Heart left ventricle (tissue), 13 donors: ENCODE results near the gene NTRK2.

Experiments used
- POLR2A ChIP-seq, 2 donors: fragments of 450-650 bp; IDR thresholded peaks; one replicate each; pipeline ENCODE4 v1.6.1; 2017; ENCODE audit warnings: antibody characterized with exemption in 2 of 2, mild to moderate bottlenecking in 2 of 2, moderate library complexity in 2 of 2
- TF ChIP-seq, protein P1 (sequence below), 12 donors: fragments of 200-600 bp; sonication (generic) in 4 of 12; IDR thresholded peaks; one replicate each; pipeline versions ENCODE4 v1.5.0 to v1.8.0; 2018 to 2022; ENCODE audit warnings: antibody characterized with exemption in 12 of 12, mild to moderate bottlenecking in 5 of 12
- donor health status: ischemic (EF 13 %, LVEDD 7.1; RV severe dilation, severe dysfunction).
- donor health status: DM: no; HTN: yes; CAD: no.
- donor health status: DM: no; HTN: no; CAD: no.
- donor health status: ischemic (EF 25% LVEDD 6.9; RV normal size, moderate dysfunction).
- donor health status: ischemic (EF 25% LVEDD 5.7; RV mildly dilated, moderate dysfunction).
- donor health status: ischemic (EF 35%, LVEDD 5.7; RV mildly dilated, moderate dysfunction).
- donor health status: nonischemic (EF 11% LVEDD 7.7; RV severe dilation, severe dysfunction).
- donor health status: DM: yes; HTN: yes; CAD: no.
- donor health status: PGD.
- donor health status: ischemic (EF 29% LVEDD 5.4; RV normal size, mild dysfunction).
- donor health status: nonischemic (EF 23%, LVEDD 6.1; RV moderate dilation, normal function).

DNA sequence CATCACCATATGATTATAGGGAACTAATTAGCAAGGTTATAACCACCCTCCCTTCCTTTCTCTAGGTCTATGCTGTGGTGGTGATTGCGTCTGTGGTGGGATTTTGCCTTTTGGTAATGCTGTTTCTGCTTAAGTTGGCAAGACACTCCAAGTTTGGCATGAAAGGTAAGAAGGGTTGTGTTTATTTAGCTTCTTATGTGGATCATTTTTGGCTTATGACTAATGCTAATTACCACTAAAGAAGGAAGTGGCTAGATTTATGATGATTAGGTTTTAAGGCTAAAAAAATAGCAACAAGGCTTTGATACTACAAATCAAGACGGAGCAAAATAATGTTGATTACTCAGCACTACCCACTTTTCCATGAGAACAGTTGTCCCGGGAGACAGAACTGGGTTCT is 82.4 kb downstream of the NTRK2 start:
- TF ChIP-seq, protein P1, sequence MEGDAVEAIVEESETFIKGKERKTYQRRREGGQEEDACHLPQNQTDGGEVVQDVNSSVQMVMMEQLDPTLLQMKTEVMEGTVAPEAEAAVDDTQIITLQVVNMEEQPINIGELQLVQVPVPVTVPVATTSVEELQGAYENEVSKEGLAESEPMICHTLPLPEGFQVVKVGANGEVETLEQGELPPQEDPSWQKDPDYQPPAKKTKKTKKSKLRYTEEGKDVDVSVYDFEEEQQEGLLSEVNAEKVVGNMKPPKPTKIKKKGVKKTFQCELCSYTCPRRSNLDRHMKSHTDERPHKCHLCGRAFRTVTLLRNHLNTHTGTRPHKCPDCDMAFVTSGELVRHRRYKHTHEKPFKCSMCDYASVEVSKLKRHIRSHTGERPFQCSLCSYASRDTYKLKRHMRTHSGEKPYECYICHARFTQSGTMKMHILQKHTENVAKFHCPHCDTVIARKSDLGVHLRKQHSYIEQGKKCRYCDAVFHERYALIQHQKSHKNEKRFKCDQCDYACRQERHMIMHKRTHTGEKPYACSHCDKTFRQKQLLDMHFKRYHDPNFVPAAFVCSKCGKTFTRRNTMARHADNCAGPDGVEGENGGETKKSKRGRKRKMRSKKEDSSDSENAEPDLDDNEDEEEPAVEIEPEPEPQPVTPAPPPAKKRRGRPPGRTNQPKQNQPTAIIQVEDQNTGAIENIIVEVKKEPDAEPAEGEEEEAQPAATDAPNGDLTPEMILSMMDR (IDR thresholded peaks at IDR 0.05), result no peak
- no peak for TF ChIP-seq POLR2A (IDR thresholded peaks at IDR 0.05)
